ENCODE results near the gene HDAC4.

Gene HDAC4

GRCh38 chr2:239073745-239074530, 326.9 kb downstream of the HDAC4 start:
- DNase-seq (ENCODE audit: low read depth in 1 of 2, low spot score in 1 of 2), result no peak
- Histone ChIP-seq H3K27me3 (ENCODE audit: insufficient read depth, poor library complexity, severe bottlenecking) (no peaks in the 10 kb centered on the region), H3K4me3 (replicated peaks; ENCODE audit: insufficient read depth, low read length) (no peak overlapping the region), H3K27ac (replicated peaks) (no peak overlapping the region)
- no peak for TF ChIP-seq POLR2AphosphoS5 (IDR thresholded peaks at IDR 0.05; ENCODE audit: low read depth)
- no peak for TF ChIP-seq SPI1 (IDR thresholded peaks at IDR 0.05; ENCODE audit: borderline replicate concordance, low read depth)
- no peak for TF ChIP-seq GABPA (IDR thresholded peaks at IDR 0.05; ENCODE audit: low read depth)
- TF ChIP-seq REST (IDR thresholded peaks at IDR 0.05; ENCODE audit: insufficient replicate concordance, low read depth), result no peak
- TF ChIP-seq, protein P1, sequence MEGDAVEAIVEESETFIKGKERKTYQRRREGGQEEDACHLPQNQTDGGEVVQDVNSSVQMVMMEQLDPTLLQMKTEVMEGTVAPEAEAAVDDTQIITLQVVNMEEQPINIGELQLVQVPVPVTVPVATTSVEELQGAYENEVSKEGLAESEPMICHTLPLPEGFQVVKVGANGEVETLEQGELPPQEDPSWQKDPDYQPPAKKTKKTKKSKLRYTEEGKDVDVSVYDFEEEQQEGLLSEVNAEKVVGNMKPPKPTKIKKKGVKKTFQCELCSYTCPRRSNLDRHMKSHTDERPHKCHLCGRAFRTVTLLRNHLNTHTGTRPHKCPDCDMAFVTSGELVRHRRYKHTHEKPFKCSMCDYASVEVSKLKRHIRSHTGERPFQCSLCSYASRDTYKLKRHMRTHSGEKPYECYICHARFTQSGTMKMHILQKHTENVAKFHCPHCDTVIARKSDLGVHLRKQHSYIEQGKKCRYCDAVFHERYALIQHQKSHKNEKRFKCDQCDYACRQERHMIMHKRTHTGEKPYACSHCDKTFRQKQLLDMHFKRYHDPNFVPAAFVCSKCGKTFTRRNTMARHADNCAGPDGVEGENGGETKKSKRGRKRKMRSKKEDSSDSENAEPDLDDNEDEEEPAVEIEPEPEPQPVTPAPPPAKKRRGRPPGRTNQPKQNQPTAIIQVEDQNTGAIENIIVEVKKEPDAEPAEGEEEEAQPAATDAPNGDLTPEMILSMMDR (IDR thresholded peaks at IDR 0.05; ENCODE audit: insufficient read depth, low read length), result no peak

GRCh38 chr2:239073270-239073669, 327.6 kb downstream of the HDAC4 start:
- DNase-seq (ENCODE audit: low read depth in 1 of 2, low spot score in 1 of 2), result no peak

GRCh38 chr2:239072786-239073185, 328.0 kb downstream of the HDAC4 start:
- H3K4me3 ChIP-seq (replicated peaks; ENCODE audit: insufficient read depth, low read length), result no peak overlapping the region

More at GRCh38 chr2:239073270-239073669, 327.6 kb downstream of the HDAC4 start:
- Histone ChIP-seq H3K4me3 (replicated peaks; ENCODE audit: insufficient read depth, low read length) (no peak overlapping the region), H3K27me3 (ENCODE audit: insufficient read depth, poor library complexity, severe bottlenecking) (no peaks in the 10 kb centered on the region), H3K27ac (replicated peaks) (no peak overlapping the region)
- no peak for TF ChIP-seq REST (IDR thresholded peaks at IDR 0.05; ENCODE audit: insufficient replicate concordance, low read depth)
- no peak for TF ChIP-seq GABPA (IDR thresholded peaks at IDR 0.05; ENCODE audit: low read depth)

More at GRCh38 chr2:239072786-239073185, 328.0 kb downstream of the HDAC4 start:
- DNase-seq (ENCODE audit: low read depth in 1 of 2, low spot score in 1 of 2), result no peak
- H3K27ac ChIP-seq (replicated peaks), result no peak overlapping the region
- no peaks in the 10 kb centered on the region for H3K27me3 ChIP-seq (ENCODE audit: insufficient read depth, poor library complexity, severe bottlenecking)
- TF ChIP-seq SPI1 (IDR thresholded peaks at IDR 0.05; ENCODE audit: borderline replicate concordance, low read depth), result no peak
- TF ChIP-seq, protein P1 (IDR thresholded peaks at IDR 0.05; ENCODE audit: insufficient read depth, low read length), result no peak
- no peak for TF ChIP-seq POLR2AphosphoS5 (IDR thresholded peaks at IDR 0.05; ENCODE audit: low read depth)
- no peak for TF ChIP-seq REST (IDR thresholded peaks at IDR 0.05; ENCODE audit: insufficient replicate concordance, low read depth)
- TF ChIP-seq GABPA (IDR thresholded peaks at IDR 0.05; ENCODE audit: low read depth), result no peak

Data from HL-60 (cell line).